ENCODE results near the gene CLCN4. TPM values are rescaled to one million over a fixed set of nuclear protein-coding genes. Genes with fewer than 3 reads are reported as not detected.

The CLCN4 gene
- total and polyA plus RNA-seq, 2 of the 8 experiments (the other 6 are each of a cell fraction or from before 2014, with no cell fraction given) = 3.3 to 11.2 TPM

- no peak for FAIRE-seq
- no peak for TF ChIP-seq RXRA (IDR thresholded peaks at IDR 0.05; ENCODE audit: insufficient read depth, low read depth, low read length)
- TF ChIP-seq EZH2 (IDR thresholded peaks at IDR 0.05; ENCODE audit: low read depth, low read length, severe bottlenecking) = no peak
- no peak for TF ChIP-seq HDAC2 (IDR thresholded peaks at IDR 0.05; ENCODE audit: borderline replicate concordance in 1 of 2, low read depth in 2 of 2, low read length in 2 of 2)
- no peak for TF ChIP-seq EP300 (IDR thresholded peaks at IDR 0.05; ENCODE audit: borderline replicate concordance in 1 of 2, low read depth in 2 of 2, low read length in 2 of 2)
- no peak for TF ChIP-seq NRF1 (IDR thresholded peaks at IDR 0.05; ENCODE audit: low read depth, low read length)
- TF ChIP-seq SP2 (IDR thresholded peaks at IDR 0.05; ENCODE audit: low read length) = no peak
- no peak for TF ChIP-seq CTCF (IDR thresholded peaks at IDR 0.05; ENCODE audit: control extremely low read depth in 1 of 3, insufficient read depth in 1 of 3, low read depth in 1 of 3, low read length in 3 of 3)
- no peak for TF ChIP-seq PHF8 (conservative IDR thresholded peaks at IDR 0.05; ENCODE audit: low read depth, low read length)
- no peak for TF ChIP-seq CEBPB (IDR thresholded peaks at IDR 0.05; ENCODE audit: low read depth, low read length)
- TF ChIP-seq JUND (IDR thresholded peaks at IDR 0.05; ENCODE audit: low read length) = no peak
- no peak for TF ChIP-seq CHD2 (IDR thresholded peaks at IDR 0.05; ENCODE audit: low read length)
- TF ChIP-seq BRCA1 (IDR thresholded peaks at IDR 0.05; ENCODE audit: low read depth, low read length) = no peak
These were observed 56.9 kb downstream of the CLCN4 start for GRCh38 chrX:10213716-10214115.

More at GRCh38 chrX:10213716-10214115, 56.9 kb downstream of the CLCN4 start:
- Histone ChIP-seq H2BK20ac (ENCODE audit: low read length) (no peak overlapping the region), H4K20me1 (replicated peaks in 1 of 2; ENCODE audit: control insufficient read depth in 1 of 2, insufficient read depth in 2 of 2, low read length in 2 of 2) (peaks cover 0 to 1% of the 10 kb centered on the region in 2 experiments), H3K27ac (ENCODE audit: low read depth, low read length) (no peak overlapping the region), H3K14ac (ENCODE audit: insufficient read length) (no peak overlapping the region), H3K27me3 (replicated peaks in 1 of 4; ENCODE audit: control insufficient read depth in 3 of 4, extremely low read depth in 1 of 4, insufficient read depth in 3 of 4, low read length in 3 of 4) (no peaks in the 10 kb centered on the region), H3K79me2 (ENCODE audit: control insufficient read depth in 1 of 2, insufficient read depth in 2 of 2, low read length in 2 of 2) (no peaks in the 10 kb centered on the region), H3K4ac (replicated peaks; ENCODE audit: insufficient read length, low read depth, low read length) (no peak overlapping the region), H3K36me3 (ENCODE audit: control insufficient read depth in 2 of 4, insufficient read depth in 4 of 4, low read length in 3 of 4) (peaks cover 0 to 5% (median 0%) of the 10 kb centered on the region in 4 experiments; a peak in 1 of 8 replicates), H4K91ac (replicated peaks; ENCODE audit: insufficient read length, low read length) (no peak overlapping the region), H3K23ac (ENCODE audit: insufficient read length) (no peak overlapping the region), H3K79me1 (ENCODE audit: low read depth, low read length) (no peaks in the 10 kb centered on the region), H2BK5ac (ENCODE audit: low read depth, low read length) (no peak overlapping the region), H3K4me2 (ENCODE audit: insufficient read depth in 1 of 2, low read depth in 2 of 2, low read length in 2 of 2) (no peak overlapping the region), H2BK120ac (replicated peaks; ENCODE audit: low read depth, low read length) (no peak overlapping the region), H2BK15ac (ENCODE audit: low read length) (no peak overlapping the region), H3K23me2 (ENCODE audit: low read depth, low read length) (no peaks in the 10 kb centered on the region), H3K4me1 (replicated peaks in 1 of 4; ENCODE audit: control insufficient read depth in 3 of 4, insufficient read depth in 4 of 4, low read length in 3 of 4) (no peaks in the 10 kb centered on the region), H4K5ac (ENCODE audit: insufficient read length, low read depth, low read length) (no peak overlapping the region), H4K8ac (ENCODE audit: extremely low read depth, insufficient read depth, low read length) (no peak overlapping the region), H3K18ac (ENCODE audit: extremely low read depth, low read length) (no peak overlapping the region), H3K4me3 (ENCODE audit: extremely low read depth in 1 of 4, insufficient read depth in 2 of 4, low read depth in 3 of 4, low read length in 4 of 4) (no peak overlapping the region), H3K56ac (replicated peaks; ENCODE audit: insufficient read length, low read depth, low read length) (no peak overlapping the region), H3K9ac (replicated peaks in 1 of 4; ENCODE audit: extremely low read depth in 1 of 4, low read depth in 3 of 4, low read length in 3 of 4) (no peak overlapping the region), H2AK5ac (ENCODE audit: low read depth, low read length) (no peak overlapping the region), H2BK12ac (ENCODE audit: low read depth, low read length) (no peak overlapping the region), H2AFZ (ENCODE audit: low read length) (no peak overlapping the region), H3K9me3 (ENCODE audit: insufficient read depth in 2 of 2, low read depth in 1 of 2, low read length in 1 of 2) (no peaks in the 10 kb centered on the region)
- POLR2A ChIA-PET (ENCODE audit: partially characterized antibody) = no interaction called here
- CTCF ChIA-PET (ENCODE audit: partially characterized antibody) = interaction anchor here (0.6 to 2.9 kb wide), 4 partner anchors 21 to 509 kb away, joined by 3 to 8 read pairs (median 5); no protein-coding TSS in a partner anchor
- WGBS, 2 experiments (ENCODE audit: extremely low coverage in 1 of 2, insufficient coverage in 1 of 2, insufficient read length in 1 of 2, insufficient replicate concordance in 2 of 2, low coverage in 1 of 2, low lambda C conversion rate in 2 of 2, missing lambda C conversion rate in 1 of 2) = 94% methylated on average over 15 of the region's 24 CpGs; no CpG with 5 or more reads in 1 of the 2 experiments
- no peak for DNase-seq (ENCODE audit: low read depth in 1 of 2, low spot score in 2 of 2)
